Brain pericyte (primary cell): ENCODE measurements around the gene ADISSP.
A peak's percentile ranks its signal among the peaks of the same experiment; 100 is the strongest.

ENCODE experiments used
- DNase-seq: peaks from one replicate; pipeline ENCODE4 v3.0.0-alpha.2; 2012; ENCODE audit warnings: low read depth, low spot score

The ADISSP gene

GRCh38 chr20:3767427-3768341, at the start of gene ADISSP:
ADISSP (minus strand) TSS chr20:3767753; CDS start chr20:3760100, 7,653 bp downstream.
- DNase-seq: peak; percentile 94

DNA sequence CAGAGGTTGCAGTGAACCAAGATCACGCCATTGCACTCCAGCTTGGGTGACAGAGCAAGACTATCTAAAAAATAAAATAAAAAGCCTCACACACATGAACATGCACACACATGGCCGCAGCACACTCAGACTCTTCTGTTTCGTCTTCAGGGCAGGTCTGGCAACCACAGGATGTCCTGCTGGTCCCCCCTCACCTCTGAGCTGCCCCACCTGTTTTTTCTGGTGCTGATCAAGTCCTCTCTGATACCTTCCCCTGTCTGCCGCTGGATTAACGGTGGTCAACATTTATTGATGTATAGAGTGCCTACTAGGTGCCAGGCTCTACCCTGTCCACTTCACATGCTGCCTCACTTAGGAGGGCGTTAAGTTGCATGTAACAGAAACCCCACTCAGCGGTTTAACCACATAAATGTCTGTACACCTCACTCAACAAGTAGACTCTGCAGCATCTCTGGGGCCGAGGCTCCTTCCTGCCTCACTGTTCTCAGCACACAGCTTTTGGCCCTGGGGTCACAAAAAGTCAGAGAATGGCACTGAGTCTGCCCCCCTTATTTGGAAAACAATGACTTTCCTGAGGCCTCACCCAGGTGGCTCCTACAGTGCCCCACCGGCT, 48.3 kb upstream of the ADISSP start:
- DNase-seq: no peak

DNA sequence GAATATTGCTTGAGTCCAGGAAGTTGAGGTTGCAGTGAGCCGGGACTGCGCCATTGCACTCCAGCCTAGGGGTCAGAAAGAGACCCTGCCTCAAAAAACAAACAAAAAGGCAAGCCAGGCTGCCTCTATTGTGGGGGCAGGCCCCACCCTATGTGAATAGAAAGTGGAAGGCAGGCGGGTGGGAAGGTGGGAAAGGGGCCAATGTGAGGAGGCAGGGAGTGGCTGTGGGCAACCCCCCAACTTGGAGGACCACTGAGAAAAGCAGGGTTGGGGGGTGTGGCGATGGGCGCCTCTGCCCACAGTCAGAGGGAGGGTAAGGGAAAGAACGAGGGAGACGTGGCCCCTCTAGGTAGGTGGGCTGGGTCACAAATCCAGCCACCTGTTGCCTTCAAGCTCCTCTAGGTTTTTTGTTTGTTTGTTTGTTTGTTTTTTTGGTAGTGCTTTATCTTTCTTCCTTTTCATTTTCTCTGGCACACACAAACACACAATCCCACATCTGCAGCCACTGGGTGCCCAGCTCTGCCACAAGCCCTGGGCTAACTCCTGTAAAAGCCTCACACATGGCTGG, 47.5 kb upstream of the ADISSP start:
- no peak for DNase-seq

- DNase-seq: no peak
These were observed 46.5 kb upstream of the ADISSP start for GRCh38 chr20:3813848-3814581.

DNA sequence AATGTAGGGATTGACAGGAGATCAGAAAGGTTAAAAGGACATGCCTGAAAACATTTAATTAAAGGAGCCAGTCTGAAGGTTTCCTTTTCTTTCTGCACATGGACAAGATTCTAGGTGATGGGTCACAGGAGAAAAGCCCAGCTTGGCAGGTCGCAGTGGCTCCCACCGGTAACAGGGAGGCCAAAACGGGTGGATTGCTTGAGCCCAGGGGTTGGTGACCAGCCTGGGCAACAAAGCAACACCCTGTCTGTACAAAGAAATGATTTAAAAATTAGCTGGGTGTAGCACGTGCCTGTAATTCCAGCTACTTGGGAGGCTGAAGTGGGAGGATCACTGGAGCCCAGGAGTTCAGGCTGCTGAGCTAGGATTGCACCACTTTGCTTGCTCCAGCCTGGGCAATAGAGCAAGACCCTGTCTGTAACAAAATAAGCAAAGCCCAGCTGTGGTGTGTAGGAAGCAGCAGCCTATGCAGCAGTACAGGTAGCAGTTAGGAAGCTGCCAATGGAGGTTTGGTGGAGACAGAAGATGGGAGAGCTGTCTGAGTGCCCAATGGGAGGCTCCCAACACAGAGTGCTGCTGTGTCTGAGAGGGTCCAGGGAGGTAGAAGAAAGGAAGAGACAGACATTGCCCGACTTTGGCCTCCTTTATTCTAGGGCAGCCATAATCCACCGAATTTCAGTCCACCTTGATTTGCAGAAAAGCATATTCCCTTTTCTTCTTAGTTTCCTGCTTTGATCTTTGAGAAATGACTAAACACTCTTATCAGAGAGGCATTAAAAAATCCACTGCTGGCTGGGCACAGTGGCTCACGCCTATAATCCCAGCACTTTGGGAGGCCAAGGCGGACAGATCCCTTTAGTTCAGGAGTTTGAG, 45.7 kb upstream of the ADISSP start:
- no peak for DNase-seq

DNA sequence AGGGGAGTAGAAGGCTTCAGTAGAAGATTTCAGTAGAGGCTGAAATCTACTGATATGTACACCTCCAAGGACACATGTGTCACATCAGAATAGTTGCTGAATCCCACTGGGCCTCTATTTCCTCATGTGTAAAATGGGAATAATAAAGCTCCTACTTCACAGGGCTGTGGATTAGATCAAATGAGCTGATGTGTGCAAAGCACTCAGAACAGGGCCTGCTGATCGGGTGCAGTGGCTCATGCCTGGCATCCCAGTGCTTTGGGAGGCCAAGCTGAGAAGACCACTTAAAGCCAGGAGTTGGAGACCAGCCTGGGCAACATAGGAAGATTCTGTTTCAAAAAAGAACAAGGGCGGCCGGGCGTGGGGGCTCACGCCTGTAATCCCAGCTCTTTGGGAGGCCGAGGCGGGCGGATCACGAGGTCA, 44.7 kb upstream of the ADISSP start:
- no peak for DNase-seq

DNA sequence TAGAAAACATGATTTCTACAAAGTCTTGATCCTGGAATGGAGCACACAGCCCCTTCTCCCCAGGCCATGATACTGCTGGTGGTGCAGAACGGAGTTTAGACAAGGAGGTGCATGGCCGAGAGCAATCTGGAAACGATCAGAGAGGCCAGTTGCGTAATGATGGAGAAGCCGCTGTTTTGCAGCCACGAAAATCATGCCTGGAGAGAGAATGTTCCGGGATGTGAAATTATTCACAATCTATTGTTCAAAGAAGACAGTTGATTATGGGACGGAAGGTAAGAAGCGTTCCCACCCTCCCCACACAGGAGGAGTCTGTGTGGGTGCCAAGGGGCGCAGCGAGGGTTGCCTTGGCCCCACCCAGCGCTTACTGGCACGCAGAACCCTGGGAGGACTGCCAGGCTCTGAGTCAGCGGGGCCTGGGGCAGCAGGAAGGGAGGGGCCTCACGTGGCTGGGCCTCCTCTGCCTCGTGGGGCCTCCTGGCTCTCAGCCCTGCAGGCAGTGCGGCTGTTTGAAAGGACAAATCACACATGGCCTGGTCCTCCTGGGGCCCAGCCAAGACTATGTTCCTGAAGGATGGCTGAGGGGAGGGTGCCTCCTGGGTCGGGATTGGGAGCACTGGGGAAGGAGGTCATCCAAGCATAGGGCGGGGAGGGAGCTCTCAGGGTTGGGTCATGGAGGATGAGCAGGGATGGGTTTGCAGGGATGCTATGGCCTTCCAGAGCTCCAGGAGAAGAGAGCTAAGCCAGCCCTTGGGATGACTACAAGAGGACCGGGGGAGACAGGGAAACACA, 44.1 kb upstream of the ADISSP start:
- DNase-seq: peak; percentile 99

DNA sequence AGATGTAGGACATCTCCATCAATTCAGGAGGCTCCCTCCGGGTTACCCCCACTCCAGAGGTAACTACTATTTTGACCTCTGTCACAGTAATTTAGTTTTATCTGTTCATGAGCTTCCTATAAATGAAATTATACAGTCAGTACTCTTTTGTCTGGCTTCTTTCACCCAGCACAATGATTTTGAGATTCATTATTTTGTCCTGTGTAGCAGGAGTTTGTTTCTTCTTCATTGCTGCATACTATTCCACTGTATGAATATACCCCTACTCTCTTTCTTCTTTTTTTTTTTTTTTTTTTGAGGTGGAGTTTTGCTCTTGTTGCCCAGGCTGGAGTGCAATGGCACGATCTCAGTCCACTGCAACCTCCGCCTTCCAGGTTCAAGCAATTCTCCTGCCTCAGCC, 41.0 kb upstream of the ADISSP start:
- DNase-seq: no peak

DNA sequence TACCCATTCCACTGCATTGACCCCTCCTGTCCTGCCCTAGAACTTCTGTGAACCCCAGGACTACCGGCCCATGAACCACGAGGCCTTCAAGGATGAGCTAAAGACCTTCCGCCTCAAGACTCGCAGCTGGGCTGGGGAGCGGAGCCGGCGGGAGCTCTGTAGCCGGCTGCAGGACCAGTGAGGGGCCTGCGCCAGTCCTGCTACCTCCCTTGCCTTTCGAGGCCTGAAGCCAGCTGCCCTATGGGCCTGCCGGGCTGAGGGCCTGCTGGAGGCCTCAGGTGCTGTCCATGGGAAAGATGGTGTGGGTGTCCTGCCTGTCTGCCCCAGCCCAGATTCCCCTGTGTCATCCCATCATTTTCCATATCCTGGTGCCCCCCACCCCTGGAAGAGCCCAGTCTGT, 37.2 kb upstream of the ADISSP start:
- no peak for DNase-seq

- no peak for DNase-seq
These were observed 36.8 kb upstream of the ADISSP start for GRCh38 chr20:3804254-3804751.

- no peak for DNase-seq
These were observed 36.3 kb upstream of the ADISSP start for GRCh38 chr20:3803854-3804253.

- DNase-seq: no peak
These were observed 35.7 kb upstream of the ADISSP start for GRCh38 chr20:3803289-3803688.

- DNase-seq: no peak
These were observed 35.1 kb upstream of the ADISSP start for GRCh38 chr20:3802524-3803239.

GRCh38 chr20:3801846-3802245, 34.3 kb upstream of the ADISSP start:
- no peak for DNase-seq

DNA sequence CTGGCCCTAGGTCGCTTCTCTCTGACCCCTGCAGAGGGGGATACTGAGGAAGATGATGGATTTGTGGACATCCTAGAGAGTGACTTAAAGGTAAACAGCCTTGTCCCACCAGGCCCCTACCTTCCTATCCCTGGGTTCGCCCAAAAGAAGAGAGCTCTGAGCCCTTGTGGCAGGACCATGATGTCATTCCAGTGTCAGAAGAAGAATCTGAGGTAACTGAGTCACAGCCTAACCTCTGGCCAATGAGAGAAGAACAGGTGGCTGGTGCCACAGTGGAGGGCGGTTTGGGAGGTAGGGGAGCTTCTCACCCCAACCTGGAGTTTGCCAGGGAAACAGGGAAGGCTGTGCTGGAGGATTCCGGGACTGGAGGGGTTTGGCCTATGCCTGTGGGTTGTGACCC, 33.7 kb upstream of the ADISSP start:
- no peak for DNase-seq

GRCh38 chr20:3800878-3801260, 33.3 kb upstream of the ADISSP start:
- no peak for DNase-seq

DNA sequence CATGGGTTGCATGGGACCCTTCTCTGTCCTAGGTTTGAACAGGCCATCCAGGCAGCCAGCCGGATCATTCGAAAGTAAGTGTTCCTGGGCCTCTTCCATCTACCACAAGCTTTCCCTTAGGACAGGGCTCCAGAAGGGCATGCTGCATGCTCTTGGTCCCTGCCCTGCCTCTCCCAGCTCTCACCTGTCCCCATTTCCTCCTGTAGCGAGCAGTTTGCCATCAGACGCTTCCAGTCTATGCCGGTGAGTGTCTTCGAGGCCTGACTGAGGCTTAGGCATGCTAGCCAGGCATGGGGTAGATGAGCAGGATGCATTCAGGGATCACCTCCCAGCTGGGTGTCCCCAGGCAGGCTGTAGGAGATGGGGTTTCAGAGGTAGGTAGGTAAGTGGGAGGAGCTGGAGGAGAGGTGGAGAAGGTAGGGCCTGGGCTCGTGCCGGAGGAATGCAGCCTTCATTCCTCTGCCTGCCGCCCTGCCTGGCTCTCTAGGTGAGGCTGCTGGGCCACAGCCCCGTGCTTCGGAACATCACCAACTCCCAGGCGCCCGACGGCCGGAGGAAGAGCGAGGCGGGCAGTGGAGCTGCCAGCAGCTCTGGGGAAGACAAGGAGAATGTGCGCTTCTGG, 32.8 kb upstream of the ADISSP start:
- no peak for DNase-seq

GRCh38 chr20:3798908-3799248, 31.3 kb upstream of the ADISSP start:
- no peak for DNase-seq

- DNase-seq: no peak
These were observed 30.8 kb upstream of the ADISSP start for GRCh38 chr20:3798373-3798768.
